ENCODE data around the gene CHGA.

- no peak for TF ChIP-seq CTCF (IDR thresholded peaks at IDR 0.05)
- no peak for TF ChIP-seq POLR2A (IDR thresholded peaks at IDR 0.05)
Observed at GRCh38 chr14:92971601-92972180, 48.7 kb downstream of the CHGA start.

Data from heart left ventricle (tissue), 13 donors.